ENCODE measurements around the gene PIP4K2A. TPM values are rescaled to one million over a fixed set of nuclear protein-coding genes. Genes with fewer than 3 reads are reported as not detected.
A peak's percentile ranks its signal among the peaks of the same experiment; 100 is the strongest.

PIP4K2A gene
- total RNA-seq, 1 donor from 2014 or later: 44.1 TPM

GRCh38 chr10:22598478-22598877 lies 115.9 kb downstream of the PIP4K2A start:
- Mint-ChIP-seq H3K9me3 (ENCODE audit: low read depth) (no peaks in the 10 kb centered on the region), H3K36me3 (ENCODE audit: low read depth) (peaks cover 2% of the 10 kb centered on the region), H3K4me1 (ENCODE audit: low read depth) (peaks cover 28% of the 10 kb centered on the region), H3K4me3 (ENCODE audit: unreplicated experiment) (no peak overlapping the region), H3K27ac (ENCODE audit: unreplicated experiment) (peak overlapping the region; percentile 80), H3K27me3 (ENCODE audit: low read depth) (no peaks in the 10 kb centered on the region)
- no peak for DNase-seq (ENCODE audit: low spot score)
- TF ChIP-seq, protein P1, sequence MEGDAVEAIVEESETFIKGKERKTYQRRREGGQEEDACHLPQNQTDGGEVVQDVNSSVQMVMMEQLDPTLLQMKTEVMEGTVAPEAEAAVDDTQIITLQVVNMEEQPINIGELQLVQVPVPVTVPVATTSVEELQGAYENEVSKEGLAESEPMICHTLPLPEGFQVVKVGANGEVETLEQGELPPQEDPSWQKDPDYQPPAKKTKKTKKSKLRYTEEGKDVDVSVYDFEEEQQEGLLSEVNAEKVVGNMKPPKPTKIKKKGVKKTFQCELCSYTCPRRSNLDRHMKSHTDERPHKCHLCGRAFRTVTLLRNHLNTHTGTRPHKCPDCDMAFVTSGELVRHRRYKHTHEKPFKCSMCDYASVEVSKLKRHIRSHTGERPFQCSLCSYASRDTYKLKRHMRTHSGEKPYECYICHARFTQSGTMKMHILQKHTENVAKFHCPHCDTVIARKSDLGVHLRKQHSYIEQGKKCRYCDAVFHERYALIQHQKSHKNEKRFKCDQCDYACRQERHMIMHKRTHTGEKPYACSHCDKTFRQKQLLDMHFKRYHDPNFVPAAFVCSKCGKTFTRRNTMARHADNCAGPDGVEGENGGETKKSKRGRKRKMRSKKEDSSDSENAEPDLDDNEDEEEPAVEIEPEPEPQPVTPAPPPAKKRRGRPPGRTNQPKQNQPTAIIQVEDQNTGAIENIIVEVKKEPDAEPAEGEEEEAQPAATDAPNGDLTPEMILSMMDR (IDR thresholded peaks at IDR 0.05): no peak

- Mint-ChIP-seq H3K27me3 (ENCODE audit: low read depth) (no peaks in the 10 kb centered on the region), H3K9me3 (ENCODE audit: low read depth) (no peaks in the 10 kb centered on the region), H3K4me3 (ENCODE audit: unreplicated experiment) (no peak overlapping the region), H3K27ac (ENCODE audit: unreplicated experiment) (peak overlapping the region; percentile 32), H3K36me3 (ENCODE audit: low read depth) (peaks cover 2% of the 10 kb centered on the region), H3K4me1 (ENCODE audit: low read depth) (peaks cover 28% of the 10 kb centered on the region)
- no peak for DNase-seq (ENCODE audit: low spot score)
- TF ChIP-seq, protein P1 (IDR thresholded peaks at IDR 0.05): no peak
These were observed 117.2 kb downstream of the PIP4K2A start for GRCh38 chr10:22597138-22597537.

- no peaks in the 10 kb centered on the region for H3K27me3 Mint-ChIP-seq (ENCODE audit: low read depth)
- H3K9me3 Mint-ChIP-seq (ENCODE audit: low read depth): no peaks in the 10 kb centered on the region
- no peak overlapping the region for H3K4me3 Mint-ChIP-seq (ENCODE audit: unreplicated experiment)
- no peak for DNase-seq (ENCODE audit: low spot score)
- H3K27ac Mint-ChIP-seq (ENCODE audit: unreplicated experiment): no peak overlapping the region
- TF ChIP-seq, protein P1 (IDR thresholded peaks at IDR 0.05): no peak
- H3K36me3 Mint-ChIP-seq (ENCODE audit: low read depth): peaks cover 8% of the 10 kb centered on the region
- H3K4me1 Mint-ChIP-seq (ENCODE audit: low read depth): peaks cover 16% of the 10 kb centered on the region
These were observed 120.7 kb downstream of the PIP4K2A start for GRCh38 chr10:22593636-22594198.

- TF ChIP-seq, protein P1 (IDR thresholded peaks at IDR 0.05): no peak
- H3K4me1 Mint-ChIP-seq (ENCODE audit: low read depth): peaks cover 9% of the 10 kb centered on the region
- no peaks in the 10 kb centered on the region for H3K9me3 Mint-ChIP-seq (ENCODE audit: low read depth)
- H3K36me3 Mint-ChIP-seq (ENCODE audit: low read depth): peaks cover 10% of the 10 kb centered on the region
- no peak for DNase-seq (ENCODE audit: low spot score)
- no peaks in the 10 kb centered on the region for H3K27me3 Mint-ChIP-seq (ENCODE audit: low read depth)
- H3K4me3 Mint-ChIP-seq (ENCODE audit: unreplicated experiment): no peak overlapping the region
- no peak overlapping the region for H3K27ac Mint-ChIP-seq (ENCODE audit: unreplicated experiment)
These were observed 121.4 kb downstream of the PIP4K2A start for GRCh38 chr10:22593026-22593425.

- TF ChIP-seq, protein P1 (IDR thresholded peaks at IDR 0.05): no peak
- Mint-ChIP-seq H3K9me3 (ENCODE audit: low read depth) (no peaks in the 10 kb centered on the region), H3K27ac (ENCODE audit: unreplicated experiment) (no peak overlapping the region), H3K4me3 (ENCODE audit: unreplicated experiment) (no peak overlapping the region), H3K4me1 (ENCODE audit: low read depth) (peaks cover 3% of the 10 kb centered on the region), H3K27me3 (ENCODE audit: low read depth) (no peaks in the 10 kb centered on the region), H3K36me3 (ENCODE audit: low read depth) (peaks cover 16% of the 10 kb centered on the region)
- no peak for DNase-seq (ENCODE audit: low spot score)
These were observed 124.4 kb downstream of the PIP4K2A start for GRCh38 chr10:22589851-22590514.

Measured in chondrocyte (in vitro differentiated cells).